IMR-90 (cell line): Measurements from ENCODE around the gene NAA60. TPM values are rescaled to one million over a fixed set of nuclear protein-coding genes. Genes with fewer than 3 reads are reported as not detected.

ENCODE experiments used
- ATAC-seq: fragments of 200-7000 bp; cut with Tn5 transposase; 2 replicates; pipeline ENCODE4 v1.9.1; 2020; ENCODE audit warnings: low read depth, mild to moderate bottlenecking, moderate library complexity
- BruUV-seq: library from RNA; stranded (reverse); fragments of 400-500 nt; replicated peaks from 2 replicates; lab custom pipeline; 2021; lab: Mats Ljungman, UMichigan
- CTCF ChIA-PET: fragments of 300-600 bp; formaldehyde crosslinking; extraction: SDS; loops from one replicate; lab custom pipeline; 2021; ENCODE audit warnings: antibody characterized with exemption; lab: Yijun Ruan, JAX
- POLR2A ChIA-PET: fragments of 300-600 bp; sonication (Branson Sonifier 250); formaldehyde crosslinking; loops from one replicate; lab custom pipeline; 2022; ENCODE audit warnings: antibody characterized with exemption; ENCODE audit not compliant: unreplicated experiment; lab: Charles Lee
- DNase-seq: peaks from one replicate; pipeline ENCODE4 v3.0.0; 2013
- H2AFZ ChIP-seq: replicated peaks from 2 replicates; pipeline ENCODE3; 2013; ENCODE audit warnings: low read length, mild to moderate bottlenecking; ENCODE audit not compliant: poor library complexity
- H2AK5ac ChIP-seq: 2 replicates; pipeline ENCODE4 v1.6.1; 2013; ENCODE audit warnings: low read depth, low read length, inconsistent platforms
- H2AK9ac ChIP-seq: replicated peaks from 2 replicates; pipeline ENCODE3; 2013; ENCODE audit warnings: mild to moderate bottlenecking, low read depth, low read length, moderate library complexity; ENCODE audit not compliant: poor library complexity
- H2BK120ac ChIP-seq: 2 replicates; pipeline ENCODE4 v1.6.1; 2013; ENCODE audit warnings: low read depth, low read length, inconsistent platforms
- H2BK15ac ChIP-seq: 3 replicates; pipeline ENCODE4 v1.6.1; 2013; ENCODE audit warnings: low read depth, low read length, inconsistent platforms
- H2BK20ac ChIP-seq: 2 replicates; pipeline ENCODE4 v1.6.1; 2013; ENCODE audit warnings: low read depth, mild to moderate bottlenecking, inconsistent platforms, low read length, moderate library complexity
- H2BK5ac ChIP-seq: 2 replicates; pipeline ENCODE4 v1.6.1; 2013; ENCODE audit warnings: mild to moderate bottlenecking, low read depth, low read length, inconsistent platforms; ENCODE audit not compliant: poor library complexity, severe bottlenecking
- H3K14ac ChIP-seq: replicated peaks from 2 replicates; pipeline ENCODE4 v1.6.1; 2013; ENCODE audit warnings: low read depth, low read length, inconsistent platforms
- H3K18ac ChIP-seq: 2 replicates; pipeline ENCODE4 v1.6.1; 2013; ENCODE audit warnings: low read depth, low read length, control low read depth
- H3K23ac ChIP-seq: 2 replicates; pipeline ENCODE4 v1.6.1; 2013; ENCODE audit warnings: low read depth, low read length, inconsistent platforms
- H3K27ac ChIP-seq: 2 replicates; pipeline ENCODE4 v1.5.1; 2013; ENCODE audit warnings: mild to moderate bottlenecking, control low read depth, low read length; ENCODE audit not compliant: insufficient read depth
- H3K27me3 ChIP-seq: 2 replicates; pipeline ENCODE4 v1.6.1; 2013; ENCODE audit warnings: low read length; ENCODE audit not compliant: control insufficient read depth, insufficient read depth
- H3K36me3 ChIP-seq: 2 replicates; pipeline ENCODE4 v1.6.1; 2013; ENCODE audit warnings: low read length, mixed read lengths; ENCODE audit not compliant: control insufficient read depth, insufficient read depth
- H3K4ac ChIP-seq: 2 replicates; pipeline ENCODE4 v1.6.1; 2013; ENCODE audit warnings: low read depth, low read length, inconsistent platforms
- H3K4me1 ChIP-seq: 2 replicates; pipeline ENCODE4 v1.6.1; 2013; ENCODE audit warnings: low read length, mixed read lengths; ENCODE audit not compliant: control insufficient read depth, insufficient read depth
- H3K4me2 ChIP-seq: 2 replicates; pipeline ENCODE4 v1.6.1; 2013; ENCODE audit warnings: low read depth, mild to moderate bottlenecking, control low read depth, low read length, moderate library complexity
- H3K4me3 ChIP-seq: 2 replicates; pipeline ENCODE4 v1.5.1; 2013; ENCODE audit warnings: low read depth, mild to moderate bottlenecking, control low read depth, low read length, moderate library complexity; ENCODE audit not compliant: insufficient read depth
- H3K56ac ChIP-seq: 2 replicates; pipeline ENCODE4 v1.6.1; 2013; ENCODE audit warnings: low read length, inconsistent platforms; ENCODE audit not compliant: insufficient read depth; ENCODE audit errors: extremely low read depth
- H3K79me1 ChIP-seq, 2 experiments: 2 replicates each; pipeline ENCODE4 v1.6.1; 2013; ENCODE audit warnings: low read length in 2 of 2, inconsistent platforms in 1 of 2, low read depth in 1 of 2
- H3K9ac ChIP-seq: 2 replicates; pipeline ENCODE4 v1.6.1; 2013; ENCODE audit warnings: low read depth, low read length, control low read depth
- H3K9me1 ChIP-seq: 2 replicates; pipeline ENCODE4 v1.6.1; 2013; ENCODE audit warnings: low read length, inconsistent platforms; ENCODE audit not compliant: insufficient read depth
- H3K9me3 ChIP-seq: 2 replicates; pipeline ENCODE4 v1.6.1; 2013; ENCODE audit warnings: low read length; ENCODE audit not compliant: control insufficient read depth, insufficient read depth
- H4K20me1 ChIP-seq: 2 replicates; pipeline ENCODE4 v1.6.1; 2013; ENCODE audit warnings: low read length, inconsistent platforms; ENCODE audit not compliant: insufficient read depth
- H4K5ac ChIP-seq: 2 replicates; pipeline ENCODE4 v1.6.1; 2013; ENCODE audit warnings: mild to moderate bottlenecking, low read depth, low read length, control low read depth
- H4K8ac ChIP-seq, 2 experiments: 2 replicates each; pipeline ENCODE4 v1.6.1; 2013; ENCODE audit warnings: low read depth in 2 of 2, low read length in 2 of 2, control low read depth in 1 of 2, inconsistent platforms in 1 of 2
- H4K91ac ChIP-seq: 2 replicates; pipeline ENCODE4 v1.6.1; 2013; ENCODE audit warnings: low read depth, low read length, inconsistent platforms; ENCODE audit not compliant: insufficient read depth
- CHD1 ChIP-seq: IDR thresholded peaks from 2 replicates; pipeline ENCODE4 v1.6.1; 2012; ENCODE audit warnings: low read depth, low read length, improper control_type of control experiment
- WGBS, 2 experiments: methylation state at CpG; one replicate each; pipeline versions ENCODE4 v1.1.5 to v1.1.7; 2013; ENCODE audit warnings: missing lambda C conversion rate in 2 of 2; ENCODE audit not compliant: insufficient read length in 1 of 2; ENCODE audit errors: extremely low coverage in 2 of 2; 5-methylcytosine and 5-hydroxymethylcytosine counted together
- dilution Hi-C: fragments of 300-500 bp; cut with HindIII; formaldehyde crosslinking; loops from one replicate; pipeline ENCODE4 v1.14.3; 2018; ENCODE audit warnings: low sequenced_read_pairs; ENCODE audit not compliant: unreplicated experiment
- in situ Hi-C: fragments of 300-500 bp; cut with MboI; formaldehyde crosslinking; loops from 3 replicates; pipeline ENCODE4 v1.14.3; 2019; ENCODE audit warnings: low sequenced_read_pairs, inconsistent platforms, mixed read lengths
- intact Hi-C: fragments of 100-400 bp; cut with micrococcal nuclease; formaldehyde crosslinking; loops from 2 replicates; pipeline ENCODE4 v1.10.0; 2022
- polyA plus RNA-seq, 3 experiments: library from polyadenylated mRNA; depleted of rRNA; stranded (reverse); fragments of >200 nt; gene quantifications; 2 replicates each; pipeline ENCODE4 v1.2.3, GENCODE V29; 2012; ENCODE audit warnings: low replicate concordance in 1 of 3
- total RNA-seq: library from RNA; depleted of rRNA; stranded (reverse); fragments of >200 nt; gene quantifications from 2 replicates; pipeline ENCODE4 v1.2.3, GENCODE V29; 2012
- TF ChIP-seq, protein P1 (sequence below): fragments of 150-350 bp; IDR thresholded peaks from 2 replicates; pipeline ENCODE4 v1.6.1; 2017; ENCODE audit warnings: mild to moderate bottlenecking, antibody characterized with exemption, low read length, low read depth

Gene NAA60
- total and polyA plus RNA-seq, 2 of the 4 experiments (the other 2 are of a cell fraction), result 7.5 to 18.0 TPM

GRCh38 chr16:3458852-3459361, 15.4 kb downstream of the NAA60 start:
- no TSS peak for BruUV-seq
- Histone ChIP-seq H4K5ac (peak overlapping the region; percentile 69), H2BK120ac (peak overlapping the region; percentile 16; the same call in 1 of the 2 replicates), H3K14ac (peak overlapping the region; percentile 96), H2AK5ac (peak overlapping the region; percentile 89), H4K8ac (peak overlapping the region; percentile 55 to 65; a peak in 2 of 4 replicates), H3K4me1 (peaks cover 9% of the 10 kb centered on the region), H2BK15ac (no peak overlapping the region), H3K18ac (peak overlapping the region; percentile 53), H2AFZ (peak overlapping the region; percentile 94), H2BK5ac (peak overlapping the region; percentile 89), H3K27ac (peak overlapping the region; percentile 92), H2AK9ac (peak overlapping the region; percentile 100), H4K20me1 (peaks cover 54% of the 10 kb centered on the region), H3K9ac (peak overlapping the region; percentile 90), H3K4me2 (peak overlapping the region; percentile 96), H3K36me3 (no peaks in the 10 kb centered on the region), H3K9me3 (no peaks in the 10 kb centered on the region), H3K23ac (peak overlapping the region; percentile 93), H3K56ac (peak overlapping the region; percentile 79), H3K4ac (peak overlapping the region; percentile 90), H3K4me3 (peak overlapping the region; percentile 86), H3K27me3 (no peaks in the 10 kb centered on the region), H3K79me1 (peaks cover 10 to 65% of the 10 kb centered on the region in 2 experiments; a peak in 3 of 4 replicates), H4K91ac (peak overlapping the region; percentile 35; the same call in 1 of the 2 replicates), H2BK20ac (no peak overlapping the region), H3K9me1 (peaks cover 26% of the 10 kb centered on the region)
- 13% methylated on average over 6 of the region's 10 CpGs; no CpG with 5 or more reads in 1 of the 2 experiments for WGBS, 2 experiments
- in situ Hi-C loops, result no loop called here
- intact Hi-C loops, result loop anchor here (2.0 kb wide), 2 partner anchors 42 to 58 kb away; partner anchors contain the start of genes CLUAP1, ZNF174 and ZSCAN32
- POLR2A ChIA-PET, result no interaction called here
- CTCF ChIA-PET, result no interaction called here
- dilution Hi-C loops, result no loop called here
- ATAC-seq (no peak), DNase-seq (peak; percentile 15)
- TF ChIP-seq, protein P1, sequence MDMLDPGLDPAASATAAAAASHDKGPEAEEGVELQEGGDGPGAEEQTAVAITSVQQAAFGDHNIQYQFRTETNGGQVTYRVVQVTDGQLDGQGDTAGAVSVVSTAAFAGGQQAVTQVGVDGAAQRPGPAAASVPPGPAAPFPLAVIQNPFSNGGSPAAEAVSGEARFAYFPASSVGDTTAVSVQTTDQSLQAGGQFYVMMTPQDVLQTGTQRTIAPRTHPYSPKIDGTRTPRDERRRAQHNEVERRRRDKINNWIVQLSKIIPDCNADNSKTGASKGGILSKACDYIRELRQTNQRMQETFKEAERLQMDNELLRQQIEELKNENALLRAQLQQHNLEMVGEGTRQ, result peak; percentile 52; the same call in 1 of the 2 replicates
- no peak for TF ChIP-seq CHD1
